Stimulated activated CD8-positive, alpha-beta memory T cell treated with anti-CD3 and anti-CD28 coated beads, Interleukin-7, amount 100 ng/mL, for 48 hours (primary cell): Measurements from ENCODE around the gene VSX2.

ENCODE experiments used
- DNase-seq, 2 donors: peaks; one replicate each; pipeline ENCODE4 v3.0.0-alpha.2; 2020; ENCODE audit warnings: low read depth in 1 of 2; ENCODE audit errors: extremely low read depth in 1 of 2

Gene VSX2

DNA sequence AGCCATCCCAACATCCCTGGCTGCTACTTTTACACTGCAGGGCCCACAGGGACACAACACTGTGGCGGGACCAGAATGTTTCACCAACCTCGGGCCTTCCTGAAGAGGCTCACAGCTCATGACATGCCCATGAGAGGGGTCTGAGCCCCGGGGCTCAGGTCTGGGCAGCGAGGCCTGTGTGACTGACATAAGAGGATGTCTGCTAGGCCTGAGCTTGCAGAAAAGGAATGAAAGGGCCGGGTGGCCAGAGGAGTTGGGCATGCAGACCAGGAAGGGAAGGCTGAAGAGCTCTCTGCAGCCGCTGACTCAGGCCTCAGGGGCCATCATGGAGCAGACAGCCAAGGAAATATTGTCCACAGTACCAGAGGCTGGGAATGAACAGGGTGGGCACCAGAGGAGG lies 18.3 kb upstream of the VSX2 start:
- no peak for DNase-seq

DNA sequence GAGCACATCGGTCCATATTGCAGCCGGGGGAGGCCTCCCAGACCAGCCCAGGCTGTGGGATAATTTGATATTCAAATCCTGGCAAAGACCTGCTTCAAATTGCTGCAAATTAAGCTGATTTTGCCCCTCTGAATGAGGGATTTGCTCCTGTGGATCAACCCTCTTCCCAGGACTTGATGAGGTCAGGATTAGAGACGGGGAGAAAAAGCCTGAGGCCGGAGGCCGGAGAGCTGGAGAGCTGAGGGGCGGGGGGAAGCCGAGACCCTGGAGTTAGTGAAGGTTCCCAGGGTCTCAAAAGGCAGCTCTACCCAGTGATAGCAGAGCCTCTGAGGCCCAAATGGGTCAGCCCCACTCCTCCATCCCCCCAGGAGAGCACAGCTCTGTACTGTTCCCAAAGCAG lies 17.5 kb upstream of the VSX2 start:
- no peak for DNase-seq

DNA sequence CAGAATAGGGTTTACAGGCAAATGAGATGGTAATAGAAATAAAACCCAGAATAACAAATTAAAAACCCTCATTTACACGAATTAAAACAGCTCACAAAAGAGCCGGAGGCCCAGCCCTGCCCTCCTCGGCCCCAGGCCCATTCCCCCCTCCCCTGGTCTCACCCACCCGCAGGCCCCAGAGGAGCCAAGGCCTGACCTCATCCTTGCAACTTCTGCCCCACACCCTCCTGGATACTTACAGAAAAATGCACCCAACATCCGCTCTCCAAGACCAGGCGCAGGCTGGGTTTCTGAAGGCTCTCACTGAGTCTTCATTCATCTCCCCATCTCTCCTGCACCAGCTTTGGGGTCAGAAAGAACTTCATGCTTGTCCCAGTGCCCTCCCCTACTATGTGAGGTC lies 16.2 kb upstream of the VSX2 start:
- DNase-seq, result no peak

DNA sequence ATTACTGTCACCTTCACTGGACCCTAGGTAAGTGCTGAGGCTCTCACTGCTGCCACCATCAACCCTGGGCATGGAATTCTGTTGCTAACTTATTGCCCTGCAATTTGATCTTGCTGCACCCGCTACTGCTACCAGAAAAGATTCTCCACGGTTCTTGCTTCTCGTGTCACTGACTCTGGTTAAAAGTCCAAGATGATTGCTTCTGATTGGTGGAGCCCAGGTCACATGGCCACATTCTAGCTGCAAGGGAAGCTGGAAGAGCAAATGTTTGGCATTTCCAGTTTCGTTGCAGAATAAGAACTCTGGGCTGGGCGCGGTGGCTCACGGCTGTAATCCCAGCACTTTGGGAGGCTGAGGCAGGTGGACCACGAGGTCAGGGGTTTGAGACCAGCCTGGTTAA lies 7.5 kb upstream of the VSX2 start:
- DNase-seq, result no peak

DNA sequence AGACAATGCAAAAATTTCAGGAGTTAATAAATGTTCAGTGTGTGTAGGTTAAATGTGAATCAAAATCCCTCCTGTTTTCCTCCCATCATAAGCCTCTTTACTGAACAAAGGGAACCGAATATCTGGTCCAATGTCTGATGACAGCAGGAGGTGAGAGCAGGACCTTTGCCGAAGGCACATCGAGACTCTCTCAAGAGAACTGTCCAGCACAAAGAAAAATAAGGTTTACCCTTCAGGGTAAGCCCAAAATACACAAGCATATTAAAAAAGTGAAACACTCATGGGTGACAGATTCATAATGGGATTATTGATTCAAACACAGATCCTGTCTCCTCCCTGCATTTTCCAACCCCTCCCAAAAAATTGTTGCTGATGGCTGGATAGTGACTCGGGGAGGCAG lies 4.2 kb upstream of the VSX2 start:
- DNase-seq, result no peak

DNA sequence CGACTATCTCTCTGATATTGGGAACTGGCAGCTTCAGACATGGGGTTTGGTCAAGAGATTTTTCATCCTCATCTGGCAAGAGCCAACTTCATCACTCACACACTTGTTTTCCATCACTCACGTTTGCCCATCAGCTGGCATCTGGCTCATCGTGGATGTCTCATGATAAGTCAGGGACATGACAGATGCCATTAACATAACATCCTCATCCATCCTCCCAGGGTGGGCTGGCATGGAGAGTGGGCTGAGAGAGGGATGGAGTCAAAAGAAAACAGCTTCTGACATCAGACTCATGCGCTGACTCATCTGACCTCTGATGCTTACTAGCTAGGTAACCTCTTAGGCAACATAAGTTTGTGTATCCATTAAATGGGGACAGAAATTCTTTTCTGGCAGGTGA lies 1.8 kb upstream of the VSX2 start:
- no peak for DNase-seq

DNA sequence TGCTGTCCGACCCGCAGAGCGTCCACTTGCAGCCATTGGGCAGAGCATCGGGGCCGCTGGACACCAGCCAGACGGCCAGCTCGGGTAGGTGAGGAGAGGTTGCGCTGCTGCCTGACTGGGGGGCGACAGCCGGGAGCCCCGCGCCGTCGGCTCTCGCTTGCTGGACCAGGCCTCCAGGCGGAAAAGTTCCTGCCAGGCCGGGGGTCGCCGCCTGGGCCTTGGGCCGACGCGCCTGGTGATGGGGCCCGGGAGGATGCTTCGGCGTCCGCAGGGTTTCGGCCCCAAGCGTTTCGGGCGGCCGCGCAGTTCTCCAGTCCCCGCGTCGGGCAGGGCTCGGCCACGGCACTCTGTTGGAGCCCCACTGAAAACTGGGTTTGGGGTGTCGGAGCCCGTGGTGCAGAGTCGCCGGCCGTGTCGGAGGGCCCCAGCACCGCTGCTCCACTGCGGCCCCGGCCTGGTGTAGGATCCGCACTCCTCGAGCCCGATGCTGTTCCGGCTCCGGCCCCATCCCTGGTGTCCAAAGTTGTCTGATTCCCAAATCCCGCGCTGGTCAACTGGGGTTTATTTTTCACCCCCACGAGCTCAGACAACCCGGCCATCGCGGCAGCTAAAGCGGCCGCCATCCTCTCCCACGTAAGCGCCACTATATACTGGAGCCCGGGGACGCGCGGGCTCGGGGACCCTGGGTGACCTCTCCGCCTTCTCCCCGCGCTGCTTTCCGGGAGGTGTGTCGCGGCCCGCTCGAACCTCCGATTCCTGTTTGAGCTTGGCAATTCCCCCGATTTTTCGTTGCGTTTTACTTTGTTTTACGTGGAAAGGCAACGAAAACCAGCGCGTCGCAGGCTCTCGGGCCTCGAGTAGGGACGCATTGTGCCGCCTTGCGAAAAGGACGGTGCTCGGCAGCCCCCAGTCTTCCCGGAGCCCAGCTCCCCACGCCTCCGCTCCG lies 872 bp downstream of the VSX2 start:
- DNase-seq, result no peak

DNA sequence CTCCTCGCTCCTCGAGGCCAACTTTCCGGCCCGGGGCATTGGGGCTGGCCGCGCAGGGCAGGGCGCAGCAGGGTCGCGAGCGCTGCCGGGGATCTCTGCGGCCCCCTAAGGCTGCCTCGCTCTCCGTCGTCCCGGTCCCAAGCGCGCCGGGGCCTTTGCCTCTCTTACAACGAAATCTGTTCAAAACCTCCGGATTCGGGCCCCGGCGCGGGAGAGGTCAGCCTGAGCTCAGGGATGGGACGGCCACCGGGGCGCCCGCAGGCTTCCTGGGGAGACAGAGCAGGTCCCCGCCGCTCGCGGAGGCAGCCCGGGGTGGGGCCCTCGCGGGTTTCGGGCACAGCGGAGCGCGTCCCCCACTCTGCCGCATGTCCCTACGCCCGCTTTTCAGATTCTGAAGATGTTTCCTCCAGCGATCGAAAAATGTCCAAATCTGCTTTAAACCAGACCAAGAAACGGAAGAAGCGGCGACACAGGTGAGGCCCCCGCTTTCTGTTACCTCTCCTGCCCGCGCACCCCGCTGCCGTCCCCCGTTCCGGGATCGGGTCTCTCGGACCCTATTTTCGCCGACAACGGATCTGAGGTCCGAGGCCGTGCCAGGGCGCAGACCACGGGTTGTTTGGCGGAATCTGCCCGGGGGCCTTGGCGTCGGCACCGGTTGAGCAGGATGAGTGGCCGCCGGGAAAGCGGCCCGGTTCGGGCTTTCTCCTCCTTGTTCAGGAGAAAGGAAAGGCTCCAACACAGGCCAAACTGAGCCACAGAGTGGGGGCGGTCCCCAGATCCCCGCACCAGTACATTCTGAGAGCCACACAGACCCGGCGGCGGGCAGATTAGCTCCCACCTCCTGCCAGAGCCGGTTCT lies 1.8 kb downstream of the VSX2 start:
- DNase-seq, result no peak

DNA sequence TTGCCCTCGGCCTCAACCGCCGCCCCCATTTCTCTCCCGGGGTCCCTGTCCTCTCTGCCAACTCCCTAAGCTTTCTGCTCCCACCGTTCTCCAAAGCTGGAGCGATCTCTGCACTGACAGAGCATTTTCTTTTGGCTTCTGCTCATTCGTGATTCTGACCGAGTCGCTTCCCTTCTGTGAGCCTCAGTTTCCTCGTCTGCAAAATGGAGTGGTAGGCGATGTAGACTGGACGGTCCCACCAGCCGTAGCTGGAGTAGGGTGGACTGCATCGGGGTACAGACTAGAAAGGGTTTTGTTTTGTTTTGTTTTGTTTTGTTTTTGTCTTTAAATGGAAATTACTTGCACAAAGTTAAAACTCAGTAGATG lies 2.4 kb downstream of the VSX2 start:
- no peak for DNase-seq

DNA sequence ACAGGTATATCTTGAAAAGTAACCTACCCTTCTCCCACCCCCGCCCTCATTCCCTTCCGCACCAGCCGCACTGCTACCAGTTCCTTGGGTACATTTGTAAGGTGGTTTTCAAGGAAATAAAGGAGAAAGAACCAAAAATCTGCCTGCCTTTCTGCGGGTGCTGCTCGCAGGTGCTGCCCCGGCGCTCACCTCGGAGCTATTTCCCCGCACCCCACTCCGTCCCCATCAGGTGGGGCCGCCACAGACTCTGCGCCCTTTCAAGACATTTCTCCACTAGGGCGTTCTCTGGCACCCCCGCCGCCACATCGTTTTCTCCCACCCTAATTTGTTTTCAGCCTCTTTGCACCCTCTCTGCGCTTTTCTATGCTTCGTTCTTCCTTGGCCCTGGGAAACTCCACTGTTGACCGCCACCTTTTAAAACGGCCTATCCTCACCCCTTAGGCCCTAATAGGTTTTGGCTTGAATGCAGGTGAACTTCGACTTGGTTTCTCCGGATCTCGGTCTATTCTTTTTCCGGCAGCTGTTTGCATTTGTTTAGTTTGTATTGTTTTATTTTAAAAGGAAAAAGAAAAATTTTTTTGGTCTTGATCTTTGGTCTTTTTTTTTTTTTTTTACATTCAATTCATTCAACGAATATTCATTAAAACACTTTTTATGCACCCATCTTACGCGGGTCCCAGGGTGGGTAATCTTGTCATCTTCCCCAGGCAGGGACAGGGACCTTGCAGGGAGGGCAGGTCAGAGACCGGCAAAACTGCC lies 3.0 kb downstream of the VSX2 start:
- DNase-seq, result no peak

DNA sequence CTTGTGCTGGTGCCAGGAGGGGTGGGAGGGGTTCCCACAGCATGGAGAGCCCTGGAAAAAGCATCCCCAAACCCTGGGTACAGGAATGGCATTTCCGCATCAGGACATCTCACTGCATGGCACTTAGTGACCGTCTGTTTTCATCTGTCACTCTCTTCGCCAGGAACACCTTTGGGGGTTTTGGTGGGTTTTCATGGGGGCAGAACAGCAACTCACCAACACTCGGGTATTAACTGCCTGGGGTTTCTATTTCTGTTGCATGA lies 3.5 kb downstream of the VSX2 start:
- no peak for DNase-seq

DNA sequence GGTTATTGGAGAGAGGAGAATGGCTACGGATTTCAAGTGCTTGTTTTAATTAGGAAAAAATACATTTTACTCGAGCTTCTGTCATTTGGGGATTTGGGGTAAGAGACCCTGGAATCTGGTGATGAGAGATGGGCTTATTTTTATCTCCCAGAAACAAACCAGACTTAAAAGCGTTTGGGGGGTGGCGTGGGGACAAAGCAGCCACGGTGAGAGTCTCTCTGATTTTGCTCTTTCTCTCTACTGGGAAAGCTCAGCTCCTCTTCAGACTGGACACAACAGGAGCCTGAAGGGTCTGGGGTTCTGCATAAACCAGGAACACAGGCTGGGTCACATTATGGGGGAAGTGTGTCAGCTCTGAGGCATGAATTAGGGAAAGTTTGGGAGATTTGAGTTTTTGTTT lies 3.8 kb downstream of the VSX2 start:
- no peak for DNase-seq

DNA sequence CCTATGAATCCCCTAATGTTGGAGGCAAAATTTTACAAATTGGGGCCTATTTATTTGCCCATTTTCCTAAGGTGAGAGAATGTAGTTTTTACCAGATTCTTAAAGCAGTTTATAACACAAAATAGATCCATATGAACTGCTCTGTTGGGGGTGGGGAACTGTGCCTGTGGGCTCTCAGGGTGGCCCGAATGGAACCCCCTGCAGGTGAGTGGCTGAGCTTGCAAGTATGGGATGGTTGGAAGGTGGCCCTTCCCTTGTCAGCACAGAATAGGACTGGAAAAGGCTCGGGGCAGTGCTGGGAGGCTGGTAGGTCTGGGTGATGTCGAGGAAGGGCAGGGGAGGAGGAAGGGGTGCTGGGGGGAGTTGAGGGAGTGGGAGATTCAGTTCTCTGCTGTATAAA lies 4.9 kb downstream of the VSX2 start:
- no peak for DNase-seq

DNA sequence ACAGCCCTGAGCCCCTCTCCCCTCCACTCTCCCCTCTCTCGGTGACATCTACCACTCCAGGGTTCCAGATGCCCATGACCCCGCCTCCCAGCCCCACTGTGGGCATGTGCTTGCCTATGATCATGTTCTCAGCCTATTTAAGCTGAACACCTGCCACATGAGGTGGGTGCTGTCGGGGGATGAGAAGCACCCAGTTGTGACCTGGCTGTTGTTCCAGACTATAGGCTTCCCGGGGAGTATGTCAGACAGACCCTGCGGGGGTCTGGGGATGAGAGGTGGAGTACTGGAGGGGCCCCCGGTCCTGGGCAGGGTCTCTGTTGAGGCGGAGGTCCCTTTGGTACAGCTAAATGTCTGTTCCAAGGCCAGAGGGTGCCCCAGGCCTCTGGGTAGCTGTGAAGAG lies 6.0 kb downstream of the VSX2 start:
- no peak for DNase-seq

DNA sequence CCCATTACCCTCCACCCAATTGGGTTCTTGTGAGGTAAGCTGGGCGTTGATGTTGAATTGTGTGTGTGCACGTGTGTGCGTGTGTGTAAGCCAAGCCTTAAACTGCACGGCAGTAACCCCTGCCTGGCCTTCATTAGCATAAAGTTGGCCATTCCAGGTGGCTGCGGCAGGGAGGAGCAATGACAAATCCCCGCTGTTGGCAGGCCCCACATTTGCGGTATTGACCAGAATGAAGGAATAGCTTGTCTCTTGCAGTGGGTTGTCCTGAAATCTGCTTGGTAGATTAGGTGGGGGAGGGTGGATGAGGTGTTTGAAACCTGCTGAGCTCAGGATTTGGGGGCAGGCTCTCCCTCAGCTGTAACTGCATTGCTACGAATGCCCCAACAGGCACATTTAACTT lies 7.3 kb downstream of the VSX2 start:
- no peak for DNase-seq

DNA sequence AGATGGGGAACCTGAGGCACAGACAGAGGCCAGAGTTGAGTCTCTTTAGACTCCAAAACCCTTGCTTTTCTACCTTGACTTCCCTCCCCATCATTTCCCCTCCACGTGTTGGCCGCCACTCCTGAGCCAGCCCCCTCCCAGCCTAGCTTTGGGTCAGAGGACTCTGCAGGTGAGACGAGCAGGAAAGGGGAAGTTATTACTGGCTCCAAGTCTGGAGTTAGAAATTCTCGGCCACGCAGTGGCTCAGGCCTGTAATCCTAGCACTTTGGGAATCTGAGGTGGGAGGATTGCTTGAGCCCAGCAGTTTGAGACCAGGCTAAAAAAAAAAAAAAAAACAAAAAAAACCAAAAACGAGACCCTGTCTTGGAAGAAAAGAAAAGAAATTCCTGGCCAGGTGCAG lies 8.8 kb downstream of the VSX2 start:
- no peak for DNase-seq

DNA sequence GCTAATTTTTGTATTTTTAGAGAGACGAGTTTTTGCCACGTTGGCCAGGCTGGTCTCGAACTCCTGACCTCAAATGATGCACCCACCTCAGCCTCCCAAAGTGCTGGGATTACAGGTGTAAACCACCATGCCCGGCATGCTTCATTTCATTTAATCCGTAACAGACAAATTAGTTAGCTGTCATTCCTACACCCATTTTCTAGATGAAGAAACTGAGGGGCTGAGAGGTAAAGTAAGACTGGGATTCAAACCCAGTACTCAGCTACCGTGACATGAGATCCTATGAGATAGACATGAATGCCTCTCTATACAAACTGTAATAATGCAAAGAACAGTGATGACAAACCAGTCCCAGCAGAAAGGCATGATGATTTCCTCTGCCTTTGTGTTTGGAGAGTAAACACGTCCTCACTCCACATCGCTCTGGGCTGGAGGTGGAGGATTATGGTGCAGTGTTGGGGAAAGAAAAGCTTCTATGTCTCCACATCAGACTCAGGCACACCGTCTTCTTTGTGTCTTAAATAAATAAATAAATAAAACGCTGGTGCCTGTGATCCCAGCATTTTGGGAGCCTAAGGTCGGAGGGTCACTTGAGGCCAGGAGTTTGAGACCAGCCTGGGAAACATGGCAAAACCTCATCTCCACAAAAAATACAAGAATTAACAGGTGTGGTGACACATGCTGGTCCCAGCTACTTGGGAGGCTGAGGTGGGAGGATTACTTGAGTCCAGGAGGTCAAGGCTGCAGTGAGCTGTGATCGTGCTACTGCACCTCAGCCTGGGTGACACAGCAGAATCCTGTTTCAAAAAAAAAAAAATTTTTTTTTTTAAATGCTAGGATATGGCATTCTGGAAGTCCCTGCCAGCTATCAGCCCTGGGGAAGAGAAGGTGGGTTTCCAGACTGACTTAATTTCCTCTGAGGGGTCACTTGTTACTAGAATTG lies 10.5 kb downstream of the VSX2 start:
- DNase-seq, result no peak

DNA sequence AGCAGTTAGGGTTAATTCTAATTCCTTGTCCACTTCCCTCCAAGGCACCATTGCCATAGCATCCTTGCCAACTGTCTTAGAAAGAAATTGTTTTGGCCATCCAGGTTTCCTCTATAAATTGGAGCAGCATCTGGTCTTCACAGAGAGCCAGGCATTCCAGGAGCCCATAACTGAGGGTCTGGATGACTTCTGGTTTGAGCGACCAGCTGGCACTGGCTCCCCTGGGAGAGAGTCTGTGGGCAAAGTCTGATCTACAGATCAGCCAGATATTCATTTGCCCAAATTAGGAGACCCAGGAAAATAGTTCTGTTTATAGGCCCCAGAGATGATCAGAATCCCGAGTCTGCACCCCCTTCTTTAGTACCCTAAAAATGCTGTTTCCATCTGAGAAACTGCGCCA lies 16.0 kb downstream of the VSX2 start:
- DNase-seq, result no peak

DNA sequence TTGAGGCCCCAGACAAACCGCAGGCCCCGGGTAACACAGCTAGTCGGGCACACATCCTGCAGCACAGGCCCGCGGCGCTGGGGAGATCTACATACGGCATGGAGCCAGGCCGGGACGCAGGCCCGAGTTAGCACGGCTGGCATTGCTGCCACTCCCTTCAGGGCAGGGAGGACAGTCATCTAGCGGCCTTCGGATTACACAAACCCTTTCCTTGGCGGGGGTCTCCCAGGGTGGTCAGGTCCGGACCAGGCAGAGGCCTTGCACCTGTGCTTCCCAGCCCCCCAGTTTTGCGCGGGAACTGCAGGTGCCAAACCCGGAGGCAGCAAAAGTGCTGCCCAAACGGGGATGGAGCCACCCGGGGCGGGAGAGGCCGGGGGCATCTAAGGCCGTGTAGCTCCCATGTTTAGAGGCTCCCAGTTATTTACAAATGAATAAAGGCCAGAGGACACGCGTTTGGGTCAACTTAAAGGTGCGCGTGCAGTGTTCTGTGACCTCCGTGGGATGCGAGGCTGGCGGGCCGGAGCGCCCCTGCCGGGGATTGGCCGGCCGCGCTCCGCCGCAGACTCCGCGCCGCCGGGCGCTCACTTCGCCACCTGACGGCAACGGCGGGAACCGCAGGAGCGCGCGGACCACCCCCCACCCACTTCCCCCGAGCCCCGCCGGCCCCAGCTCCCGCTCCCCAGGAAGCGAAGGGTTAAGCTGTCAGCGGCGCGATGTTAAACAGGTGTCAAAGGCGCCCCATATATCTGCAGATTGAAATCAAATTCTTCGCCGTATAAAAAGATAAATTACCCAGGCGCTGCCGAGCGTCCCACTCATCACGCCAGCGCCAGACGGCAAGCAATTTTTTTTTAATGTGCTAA lies 18.1 kb downstream of the VSX2 start:
- DNase-seq, result peak; percentile 11 to 31
